GM13976 (cell line): ENCODE results near the gene ECE1.
"Not testable (repeated sequence)": the region's sequence is repeated elsewhere in the genome, so short reads cannot be mapped to it uniquely, and the experiment has no call there.

Experiments
- DNase-seq: peaks from one replicate; pipeline ENCODE4 v3.0.0; 2012; ENCODE audit warnings: low spot score
- in situ Hi-C: fragments of 300-500 bp; cut with MboI; formaldehyde crosslinking; loops from one replicate; pipeline ENCODE4 v1.12.0; 2022; ENCODE audit warnings: low sequenced_read_pairs, mixed read lengths, inconsistent platforms; ENCODE audit not compliant: unreplicated experiment
- TF ChIP-seq, protein P1 (sequence below): IDR thresholded peaks from 2 replicates; pipeline ENCODE4 v1.5.1; 2012; ENCODE audit warnings: borderline replicate concordance, mild to moderate bottlenecking; ENCODE audit not compliant: insufficient read depth; ENCODE audit errors: extremely low read depth, missing control alignments, control extremely low read depth

Gene ECE1

GRCh38 chr1:21188235-21188634 is 102.0 kb downstream of the ECE1 start:
- in situ Hi-C loops: loop anchor here (25.0 kb wide), 1 partner anchor 201 kb away; no protein-coding TSS in a partner anchor
- no peak for DNase-seq
- TF ChIP-seq, protein P1, sequence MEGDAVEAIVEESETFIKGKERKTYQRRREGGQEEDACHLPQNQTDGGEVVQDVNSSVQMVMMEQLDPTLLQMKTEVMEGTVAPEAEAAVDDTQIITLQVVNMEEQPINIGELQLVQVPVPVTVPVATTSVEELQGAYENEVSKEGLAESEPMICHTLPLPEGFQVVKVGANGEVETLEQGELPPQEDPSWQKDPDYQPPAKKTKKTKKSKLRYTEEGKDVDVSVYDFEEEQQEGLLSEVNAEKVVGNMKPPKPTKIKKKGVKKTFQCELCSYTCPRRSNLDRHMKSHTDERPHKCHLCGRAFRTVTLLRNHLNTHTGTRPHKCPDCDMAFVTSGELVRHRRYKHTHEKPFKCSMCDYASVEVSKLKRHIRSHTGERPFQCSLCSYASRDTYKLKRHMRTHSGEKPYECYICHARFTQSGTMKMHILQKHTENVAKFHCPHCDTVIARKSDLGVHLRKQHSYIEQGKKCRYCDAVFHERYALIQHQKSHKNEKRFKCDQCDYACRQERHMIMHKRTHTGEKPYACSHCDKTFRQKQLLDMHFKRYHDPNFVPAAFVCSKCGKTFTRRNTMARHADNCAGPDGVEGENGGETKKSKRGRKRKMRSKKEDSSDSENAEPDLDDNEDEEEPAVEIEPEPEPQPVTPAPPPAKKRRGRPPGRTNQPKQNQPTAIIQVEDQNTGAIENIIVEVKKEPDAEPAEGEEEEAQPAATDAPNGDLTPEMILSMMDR: no peak

DNA sequence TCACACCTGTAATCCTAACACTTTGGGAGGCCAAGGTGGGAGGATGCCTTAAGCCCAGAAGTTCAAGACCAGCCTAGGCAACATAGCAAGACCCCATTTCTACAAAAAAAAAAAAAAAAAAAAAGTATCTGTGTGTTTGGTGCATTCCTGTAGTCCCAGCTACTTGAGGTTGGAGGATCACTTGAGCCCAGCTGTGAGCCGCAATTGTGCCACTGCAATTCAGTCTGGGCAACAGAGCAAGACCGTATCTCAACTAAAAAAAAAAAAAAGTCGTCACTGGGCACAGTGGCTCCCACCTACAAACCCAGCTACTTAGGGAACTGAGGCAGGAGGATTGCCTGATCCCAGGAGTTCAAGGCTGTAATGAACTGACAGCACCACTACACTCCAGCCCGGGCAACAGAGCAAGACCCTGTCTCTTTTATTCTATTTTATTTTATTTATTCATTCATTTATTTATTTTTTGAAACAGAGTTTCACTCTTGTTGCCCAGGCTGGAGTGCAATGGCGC is 105.0 kb downstream of the ECE1 start:
- in situ Hi-C loops: loop anchor here (25.0 kb wide), 1 partner anchor 198 kb away; no protein-coding TSS in a partner anchor
- no peak for DNase-seq
- TF ChIP-seq, protein P1: no peak

- TF ChIP-seq, protein P1: no peak
- in situ Hi-C loops: loop anchor here (25.0 kb wide), 1 partner anchor 197 kb away; no protein-coding TSS in a partner anchor
- no peak for DNase-seq
These were observed 106.0 kb downstream of the ECE1 start for GRCh38 chr1:21184276-21184675.

- no peak for DNase-seq
- in situ Hi-C loops: loop anchor here (25.0 kb wide), 1 partner anchor 195 kb away; no protein-coding TSS in a partner anchor
- TF ChIP-seq, protein P1: no peak
These were observed 108.0 kb downstream of the ECE1 start for GRCh38 chr1:21182181-21182731.

DNA sequence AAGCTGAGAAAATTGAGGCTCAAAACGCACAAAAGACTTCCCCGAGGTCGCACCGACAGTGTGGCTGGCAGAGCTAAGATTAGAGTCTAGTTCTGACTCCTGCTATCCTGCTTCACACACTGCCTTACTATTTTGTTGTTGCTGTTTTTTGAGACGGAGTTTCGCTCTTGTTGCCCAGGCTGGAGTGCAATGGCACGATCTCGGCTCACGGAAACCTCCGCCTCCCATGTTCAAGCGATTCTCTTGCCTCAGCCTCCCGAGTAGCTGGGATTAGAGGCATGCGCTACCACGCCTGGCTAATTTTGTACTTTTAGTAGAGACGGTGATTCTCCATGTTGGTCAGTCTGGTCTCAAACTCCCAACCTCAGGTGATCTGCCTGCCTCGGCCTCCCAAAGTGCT is 112.0 kb downstream of the ECE1 start:
- in situ Hi-C loops: loop anchor here (25.0 kb wide), 1 partner anchor 191 kb away; no protein-coding TSS in a partner anchor

DNA sequence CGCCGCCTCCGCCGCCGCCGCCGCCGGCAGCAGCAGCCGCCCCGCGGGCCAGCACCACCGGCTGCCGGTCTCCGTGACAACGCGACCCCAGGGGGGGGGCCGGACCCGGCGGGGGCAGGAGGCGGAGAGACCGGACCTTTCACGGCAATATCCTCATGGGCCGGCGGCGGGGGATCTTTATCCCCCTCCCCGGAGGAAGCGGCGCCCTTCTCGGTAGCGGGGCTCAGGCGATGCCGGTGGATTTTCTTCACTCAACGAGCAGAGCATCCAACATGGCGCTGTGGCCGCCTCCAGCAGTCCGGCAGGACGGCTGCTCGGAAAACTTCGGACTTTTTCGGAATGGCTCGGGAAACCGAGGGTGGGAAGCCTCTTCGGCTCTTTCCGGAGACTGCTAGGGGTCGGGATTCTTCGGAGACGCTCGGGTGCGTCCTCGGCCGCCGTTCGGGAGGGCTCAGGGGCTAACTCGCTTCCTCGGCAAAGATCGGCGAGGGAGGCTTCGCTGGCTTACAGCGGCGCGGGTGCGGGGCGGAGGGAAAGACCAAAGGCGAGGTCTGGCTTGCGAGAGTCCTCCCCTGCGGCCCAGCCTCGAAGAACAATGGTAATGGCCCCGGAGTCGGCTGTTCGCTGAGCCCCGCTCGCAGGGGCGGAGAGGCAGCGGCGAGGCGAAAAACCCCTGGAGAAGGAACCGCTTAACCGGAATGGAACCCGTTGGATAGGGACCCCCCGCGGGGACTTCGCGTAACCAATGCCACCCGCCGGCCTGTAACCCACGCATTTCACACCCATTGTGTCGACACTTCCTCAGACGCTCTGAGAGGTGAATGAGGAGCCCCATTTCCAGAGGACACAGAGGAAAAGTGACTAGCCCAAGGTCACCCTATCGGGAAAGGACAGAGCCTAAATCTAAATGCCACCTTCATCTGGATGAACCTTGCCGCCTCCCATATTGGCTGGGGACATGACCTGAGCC is 113.4 kb downstream of the ECE1 start, which contains the start of gene EIF4G3:
Gene EIF4G3, minus strand, starts transcription at position 312 of the 970 bp plus-strand sequence. CDS start 174,155 bp downstream, outside the sequence.
- DNase-seq: peak; percentile 100
- TF ChIP-seq, protein P1: no peak
- in situ Hi-C loops: loop anchor here (25.0 kb wide), 1 partner anchor 190 kb away; no protein-coding TSS in a partner anchor

More for the DNA sequence above, 112.0 kb downstream of the ECE1 start:
- not testable (repeated sequence) for DNase-seq
